ENCODE measurements around the gene BCL2L2. TPM values are rescaled to one million over a fixed set of nuclear protein-coding genes. Genes with fewer than 3 reads are reported as not detected.

BCL2L2 gene
- total RNA-seq, 2 experiments from 2014 or later, result 8.6 to 18.0 TPM

GRCh38 chr14:23296012-23296777 is 10.4 kb upstream of the BCL2L2 start:
- no peak overlapping the region for H3K4me3 ChIP-seq (ENCODE audit: low read depth, low read length, poor library complexity, severe bottlenecking)
- no peak for DNase-seq (ENCODE audit: low spot score)
- H3K4me1 ChIP-seq (ENCODE audit: insufficient read depth, low read length, poor library complexity, severe bottlenecking), result peaks cover 27% of the 10 kb centered on the region
- no peaks in the 10 kb centered on the region for H4K20me1 ChIP-seq (ENCODE audit: insufficient read depth, low read length)
- intact Hi-C loops (cut with micrococcal nuclease; ENCODE audit: unreplicated experiment), result no loop called here
- no peak overlapping the region for H2AFZ ChIP-seq (ENCODE audit: low read length)
- TF ChIP-seq CTCF (conservative IDR thresholded peaks at IDR 0.05; ENCODE audit: low read length) (no peak), EZH2phosphoT487 (IDR thresholded peaks at IDR 0.05; ENCODE audit: borderline replicate concordance, low read depth, low read length) (no peak)
- H3K4me2 ChIP-seq (ENCODE audit: low read length), result no peak overlapping the region
- H3K79me2 ChIP-seq (ENCODE audit: insufficient read depth, low read depth, low read length), result peaks cover 10% of the 10 kb centered on the region; the same call in 1 of the 2 replicates
- BruUV-seq (replicated peaks), result TSS peak; percentile 21
- CTCF ChIA-PET (ENCODE audit: unreplicated experiment), result no interaction called here
- no peaks in the 10 kb centered on the region for H3K9me3 ChIP-seq (ENCODE audit: low read length)
- H3K27ac ChIP-seq (ENCODE audit: low read depth, low read length, poor library complexity, severe bottlenecking), result no peak overlapping the region
- peaks cover 34% of the 10 kb centered on the region for H3K36me3 ChIP-seq (ENCODE audit: insufficient read depth, low read length)
- H3K9me2 ChIP-seq (ENCODE audit: insufficient read depth, low read length), result no peaks in the 10 kb centered on the region
- POLR2A ChIA-PET, result interaction anchor here (0.6 to 1.6 kb wide), 2 partner anchors 27 to 152 kb away, joined by 4 read pairs; no protein-coding TSS in a partner anchor

- Histone ChIP-seq H3K9me3 (ENCODE audit: low read length) (no peaks in the 10 kb centered on the region), H3K4me2 (ENCODE audit: low read length) (no peak overlapping the region), H3K9me2 (ENCODE audit: insufficient read depth, low read length) (no peaks in the 10 kb centered on the region), H3K4me3 (ENCODE audit: low read depth, low read length, poor library complexity, severe bottlenecking) (no peak overlapping the region), H2AFZ (ENCODE audit: low read length) (no peak overlapping the region), H4K20me1 (ENCODE audit: insufficient read depth, low read length) (no peaks in the 10 kb centered on the region), H3K36me3 (ENCODE audit: insufficient read depth, low read length) (peaks cover 34% of the 10 kb centered on the region), H3K27ac (ENCODE audit: low read depth, low read length, poor library complexity, severe bottlenecking) (no peak overlapping the region), H3K4me1 (ENCODE audit: insufficient read depth, low read length, poor library complexity, severe bottlenecking) (peaks cover 27% of the 10 kb centered on the region), H3K79me2 (ENCODE audit: insufficient read depth, low read depth, low read length) (peaks cover 10% of the 10 kb centered on the region; the same call in 1 of the 2 replicates)
- intact Hi-C loops (cut with micrococcal nuclease; ENCODE audit: unreplicated experiment), result no loop called here
- no peak for DNase-seq (ENCODE audit: low spot score)
- POLR2A ChIA-PET, result interaction anchor here (1.4 kb wide), 1 partner anchor 24 kb away, joined by 4 read pairs; the partner anchor contains the start of gene PABPN1
- TF ChIP-seq EZH2phosphoT487 (IDR thresholded peaks at IDR 0.05; ENCODE audit: borderline replicate concordance, low read depth, low read length) (no peak), CTCF (conservative IDR thresholded peaks at IDR 0.05; ENCODE audit: low read length) (no peak)
- CTCF ChIA-PET (ENCODE audit: unreplicated experiment), result no interaction called here
- BruUV-seq (replicated peaks), result no TSS peak
Observed at GRCh38 chr14:23297096-23297495, 9.5 kb upstream of the BCL2L2 start.
